ENCODE data around the gene AFAP1. TPM values are rescaled to one million over a fixed set of nuclear protein-coding genes. Genes with fewer than 3 reads are reported as not detected.

Gene AFAP1
- total RNA-seq, 4 donors from 2014 or later = 8.2 to 22.3 (median 15.2) TPM

DNA sequence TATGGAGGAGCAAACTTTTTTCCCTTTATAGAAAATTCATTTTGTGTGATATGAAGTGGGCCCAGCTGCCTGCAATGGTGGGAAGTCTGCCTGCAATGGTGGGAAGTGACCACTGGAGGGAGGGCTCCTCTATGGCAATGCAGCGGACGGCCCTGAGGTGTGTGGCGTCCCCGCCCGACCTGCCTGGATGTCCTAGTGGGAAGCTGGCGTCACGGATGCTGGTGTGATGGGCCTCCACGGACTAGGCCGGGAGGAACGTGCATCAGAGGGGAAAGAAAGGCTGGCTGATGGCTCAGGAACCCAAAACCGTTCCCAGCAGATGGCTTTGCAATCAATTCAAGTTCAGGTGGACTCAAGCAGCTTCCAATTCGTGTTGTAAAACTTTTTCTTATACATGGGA lies 177.9 kb downstream of the AFAP1 start:
- WGBS, 2 donors = 48 to 51% methylated on average over 12 of the region's 12 CpGs
- TF ChIP-seq, protein P1, sequence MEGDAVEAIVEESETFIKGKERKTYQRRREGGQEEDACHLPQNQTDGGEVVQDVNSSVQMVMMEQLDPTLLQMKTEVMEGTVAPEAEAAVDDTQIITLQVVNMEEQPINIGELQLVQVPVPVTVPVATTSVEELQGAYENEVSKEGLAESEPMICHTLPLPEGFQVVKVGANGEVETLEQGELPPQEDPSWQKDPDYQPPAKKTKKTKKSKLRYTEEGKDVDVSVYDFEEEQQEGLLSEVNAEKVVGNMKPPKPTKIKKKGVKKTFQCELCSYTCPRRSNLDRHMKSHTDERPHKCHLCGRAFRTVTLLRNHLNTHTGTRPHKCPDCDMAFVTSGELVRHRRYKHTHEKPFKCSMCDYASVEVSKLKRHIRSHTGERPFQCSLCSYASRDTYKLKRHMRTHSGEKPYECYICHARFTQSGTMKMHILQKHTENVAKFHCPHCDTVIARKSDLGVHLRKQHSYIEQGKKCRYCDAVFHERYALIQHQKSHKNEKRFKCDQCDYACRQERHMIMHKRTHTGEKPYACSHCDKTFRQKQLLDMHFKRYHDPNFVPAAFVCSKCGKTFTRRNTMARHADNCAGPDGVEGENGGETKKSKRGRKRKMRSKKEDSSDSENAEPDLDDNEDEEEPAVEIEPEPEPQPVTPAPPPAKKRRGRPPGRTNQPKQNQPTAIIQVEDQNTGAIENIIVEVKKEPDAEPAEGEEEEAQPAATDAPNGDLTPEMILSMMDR (IDR thresholded peaks at IDR 0.05) = peak in 1 of 3 donors; percentile 35
- no peak for TF ChIP-seq POLR2A (IDR thresholded peaks at IDR 0.05)
- intact Hi-C loops (cut with DNase I; ENCODE audit: low total_unique reads) = no loop called here
- DNase-seq (ENCODE audit: low spot score in 2 of 2) = peak; percentile 54 to 94
- H3K4me3 ChIP-seq (ENCODE audit: low read depth, poor library complexity, severe bottlenecking) = no peak overlapping the region

- H3K4me3 ChIP-seq (ENCODE audit: low read depth, poor library complexity, severe bottlenecking) = no peak overlapping the region
- 87 to 97% methylated on average over 11 of the region's 11 CpGs for WGBS, 2 donors
- intact Hi-C loops (cut with DNase I; ENCODE audit: low total_unique reads) = no loop called here
- TF ChIP-seq, protein P1 (IDR thresholded peaks at IDR 0.05) = no peak
- no peak for TF ChIP-seq POLR2A (IDR thresholded peaks at IDR 0.05)
- no peak for DNase-seq (ENCODE audit: low spot score in 2 of 2)
Measured at GRCh38 chr4:7761312-7761711, 178.3 kb downstream of the AFAP1 start.

DNA sequence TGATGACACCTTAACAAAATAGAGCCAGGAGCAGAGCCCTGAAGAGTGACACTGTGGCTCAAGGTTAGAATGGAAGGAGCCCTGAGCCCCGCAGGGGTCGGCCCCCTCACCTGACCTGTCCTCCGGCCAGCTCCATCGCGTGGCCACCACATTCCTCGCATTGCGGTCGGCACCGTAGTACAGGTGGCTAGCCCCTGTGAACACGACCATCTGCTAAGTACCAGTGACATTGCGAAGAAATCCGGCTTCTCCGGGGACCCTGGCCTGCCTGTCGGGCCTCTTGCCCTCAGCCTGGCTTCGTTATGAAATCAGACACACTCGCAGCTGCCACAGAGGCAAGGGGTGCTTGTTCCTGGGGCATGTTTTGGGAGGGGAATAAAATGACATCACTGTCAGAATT lies 179.0 kb downstream of the AFAP1 start:
- no peak overlapping the region for H3K4me3 ChIP-seq (ENCODE audit: low read depth, poor library complexity, severe bottlenecking)
- WGBS, 2 donors = 83 to 88% methylated on average over 16 of the region's 16 CpGs
- no peak for DNase-seq (ENCODE audit: low spot score in 2 of 2)
- TF ChIP-seq POLR2A (IDR thresholded peaks at IDR 0.05) = no peak
- TF ChIP-seq, protein P1 (IDR thresholded peaks at IDR 0.05) = no peak
- intact Hi-C loops (cut with DNase I; ENCODE audit: low total_unique reads) = no loop called here

- H3K4me3 ChIP-seq (ENCODE audit: low read depth, poor library complexity, severe bottlenecking) = no peak overlapping the region
- TF ChIP-seq POLR2A (IDR thresholded peaks at IDR 0.05) = no peak
- TF ChIP-seq, protein P1 (IDR thresholded peaks at IDR 0.05) = no peak
- intact Hi-C loops (cut with DNase I; ENCODE audit: low total_unique reads) = no loop called here
- 85 to 94% methylated on average over 8 of the region's 9 CpGs for WGBS, 2 donors
- no peak for DNase-seq (ENCODE audit: low spot score in 2 of 2)
Measured at GRCh38 chr4:7760228-7760627, 179.4 kb downstream of the AFAP1 start.

GRCh38 chr4:7759635-7760034 lies 180.0 kb downstream of the AFAP1 start:
- no peak for TF ChIP-seq POLR2A (IDR thresholded peaks at IDR 0.05)
- TF ChIP-seq, protein P1 (IDR thresholded peaks at IDR 0.05) = no peak
- intact Hi-C loops (cut with DNase I; ENCODE audit: low total_unique reads) = no loop called here
- 94 to 95% methylated on average over 7 of the region's 7 CpGs for WGBS, 2 donors
- no peak for DNase-seq (ENCODE audit: low spot score in 2 of 2)
- H3K4me3 ChIP-seq (ENCODE audit: low read depth, poor library complexity, severe bottlenecking) = no peak overlapping the region

GRCh38 chr4:7759216-7759615 lies 180.4 kb downstream of the AFAP1 start:
- no peak overlapping the region for H3K4me3 ChIP-seq (ENCODE audit: low read depth, poor library complexity, severe bottlenecking)
- 82% methylated on average over 12 of the region's 12 CpGs for WGBS, 2 donors
- no peak for TF ChIP-seq POLR2A (IDR thresholded peaks at IDR 0.05)
- TF ChIP-seq, protein P1 (IDR thresholded peaks at IDR 0.05) = no peak
- no peak for DNase-seq (ENCODE audit: low spot score in 2 of 2)
- intact Hi-C loops (cut with DNase I; ENCODE audit: low total_unique reads) = no loop called here

Measured in lower leg skin (tissue), 4 donors.